ENCODE data around the gene GOSR2.

The GOSR2 gene

GRCh38 chr17:46922804-46923635 is at the start of gene GOSR2:
GOSR2 (plus strand) TSS chr17:46923160; CDS start chr17:46923193, 33 bp downstream.
- in situ Hi-C loops (cut with MboI; ENCODE audit: low sequenced_read_pairs) = no loop called here

GRCh38 chr17:46873941-46874645 is 48.9 kb upstream of the GOSR2 start:
- in situ Hi-C loops (cut with MboI; ENCODE audit: low sequenced_read_pairs) = no loop called here

- in situ Hi-C loops (cut with MboI; ENCODE audit: low sequenced_read_pairs) = no loop called here
Measured at GRCh38 chr17:46874906-46875305, 48.1 kb upstream of the GOSR2 start.

- in situ Hi-C loops (cut with MboI; ENCODE audit: low sequenced_read_pairs) = no loop called here
Measured at GRCh38 chr17:46875849-46876352, 47.1 kb upstream of the GOSR2 start.

- in situ Hi-C loops (cut with MboI; ENCODE audit: low sequenced_read_pairs) = no loop called here
Measured at GRCh38 chr17:46876353-46876887, 46.5 kb upstream of the GOSR2 start.

GRCh38 chr17:46876926-46877325 is 46.0 kb upstream of the GOSR2 start:
- in situ Hi-C loops (cut with MboI; ENCODE audit: low sequenced_read_pairs) = no loop called here

GRCh38 chr17:46877466-46877865 is 45.5 kb upstream of the GOSR2 start:
- in situ Hi-C loops (cut with MboI; ENCODE audit: low sequenced_read_pairs) = no loop called here

GRCh38 chr17:46878055-46878454 is 44.9 kb upstream of the GOSR2 start:
- in situ Hi-C loops (cut with MboI; ENCODE audit: low sequenced_read_pairs) = no loop called here

GRCh38 chr17:46879101-46879500 is 43.9 kb upstream of the GOSR2 start:
- in situ Hi-C loops (cut with MboI; ENCODE audit: low sequenced_read_pairs) = no loop called here

- in situ Hi-C loops (cut with MboI; ENCODE audit: low sequenced_read_pairs) = no loop called here
Measured at GRCh38 chr17:46881015-46881414, 41.9 kb upstream of the GOSR2 start.

- in situ Hi-C loops (cut with MboI; ENCODE audit: low sequenced_read_pairs) = no loop called here
Measured at GRCh38 chr17:46882666-46883065, 40.3 kb upstream of the GOSR2 start.

- in situ Hi-C loops (cut with MboI; ENCODE audit: low sequenced_read_pairs) = no loop called here
Measured at GRCh38 chr17:46883871-46884520, 39.0 kb upstream of the GOSR2 start.

GRCh38 chr17:46884552-46884951 is 38.4 kb upstream of the GOSR2 start:
- in situ Hi-C loops (cut with MboI; ENCODE audit: low sequenced_read_pairs) = no loop called here

- in situ Hi-C loops (cut with MboI; ENCODE audit: low sequenced_read_pairs) = no loop called here
Measured at GRCh38 chr17:46885415-46886309, 37.3 kb upstream of the GOSR2 start.

- in situ Hi-C loops (cut with MboI; ENCODE audit: low sequenced_read_pairs) = no loop called here
Measured at GRCh38 chr17:46886310-46886663, 36.7 kb upstream of the GOSR2 start.

- in situ Hi-C loops (cut with MboI; ENCODE audit: low sequenced_read_pairs) = no loop called here
Measured at GRCh38 chr17:46887717-46888116, 35.2 kb upstream of the GOSR2 start.

- in situ Hi-C loops (cut with MboI; ENCODE audit: low sequenced_read_pairs) = no loop called here
Measured at GRCh38 chr17:46888727-46889126, 34.2 kb upstream of the GOSR2 start.

- in situ Hi-C loops (cut with MboI; ENCODE audit: low sequenced_read_pairs) = no loop called here
Measured at GRCh38 chr17:46889519-46889918, 33.4 kb upstream of the GOSR2 start.

- in situ Hi-C loops (cut with MboI; ENCODE audit: low sequenced_read_pairs) = no loop called here
Measured at GRCh38 chr17:46889992-46890564, 32.9 kb upstream of the GOSR2 start.

GRCh38 chr17:46890638-46891037 is 32.3 kb upstream of the GOSR2 start:
- in situ Hi-C loops (cut with MboI; ENCODE audit: low sequenced_read_pairs) = no loop called here
